Glutamatergic neuron (in vitro differentiated cells): ENCODE results near the gene PLEKHA5. TPM values are rescaled to one million over a fixed set of nuclear protein-coding genes. Genes with fewer than 3 reads are reported as not detected.

ENCODE experiments used
- DNase-seq: peaks from one replicate; pipeline ENCODE4 v3.0.0; 2022
- H3K27ac Mint-ChIP-seq: one replicate; pipeline ENCODE4 v1.8.0; 2020; ENCODE audit warnings: mild to moderate bottlenecking, mixed read lengths, inconsistent platforms; ENCODE audit not compliant: unreplicated experiment
- H3K27me3 Mint-ChIP-seq: one replicate; pipeline ENCODE4 v1.8.0; 2020; ENCODE audit warnings: mild to moderate bottlenecking, moderate library complexity, mixed read lengths, inconsistent platforms; ENCODE audit not compliant: unreplicated experiment
- H3K36me3 Mint-ChIP-seq: one replicate; pipeline ENCODE4 v1.8.0; 2020; ENCODE audit warnings: mild to moderate bottlenecking, mixed read lengths, inconsistent platforms; ENCODE audit not compliant: unreplicated experiment
- H3K4me1 Mint-ChIP-seq: one replicate; pipeline ENCODE4 v1.8.0; 2020; ENCODE audit warnings: mild to moderate bottlenecking, low read depth, mixed read lengths, inconsistent platforms; ENCODE audit not compliant: unreplicated experiment
- H3K4me3 Mint-ChIP-seq: one replicate; pipeline ENCODE4 v1.8.0; 2020; ENCODE audit warnings: mild to moderate bottlenecking, mixed read lengths, inconsistent platforms; ENCODE audit not compliant: unreplicated experiment
- H3K9me3 Mint-ChIP-seq: one replicate; pipeline ENCODE4 v1.8.0; 2020; ENCODE audit warnings: mild to moderate bottlenecking, moderate library complexity, mixed read lengths, inconsistent platforms; ENCODE audit not compliant: unreplicated experiment
- CTCF ChIP-seq: fragments of 200-600 bp; sonication (generic); IDR thresholded peaks from one replicate; pipeline ENCODE4 v1.5.0; 2021; ENCODE audit not compliant: partially characterized antibody, unreplicated experiment
- total RNA-seq: library from RNA; stranded (reverse); fragmentation: NEBNext Ultra II Directional; extraction: Animal tissue kit (Norgen Biotek cat#: 25700); gene quantifications from one replicate; pipeline ENCODE4 v1.2.1, GENCODE V29; 2021; ENCODE audit not compliant: unreplicated experiment

PLEKHA5 gene
- total RNA-seq, 1 donor from 2014 or later: 314 TPM

GRCh38 chr12:19402743-19403431, 273.4 kb downstream of the PLEKHA5 start:
- no peak for TF ChIP-seq CTCF
- Mint-ChIP-seq H3K9me3 (peaks cover 2% of the 10 kb centered on the region), H3K4me3 (no peak overlapping the region), H3K36me3 (no peaks in the 10 kb centered on the region), H3K27me3 (no peaks in the 10 kb centered on the region), H3K27ac (no peak overlapping the region), H3K4me1 (no peaks in the 10 kb centered on the region)
- DNase-seq: no peak

DNA sequence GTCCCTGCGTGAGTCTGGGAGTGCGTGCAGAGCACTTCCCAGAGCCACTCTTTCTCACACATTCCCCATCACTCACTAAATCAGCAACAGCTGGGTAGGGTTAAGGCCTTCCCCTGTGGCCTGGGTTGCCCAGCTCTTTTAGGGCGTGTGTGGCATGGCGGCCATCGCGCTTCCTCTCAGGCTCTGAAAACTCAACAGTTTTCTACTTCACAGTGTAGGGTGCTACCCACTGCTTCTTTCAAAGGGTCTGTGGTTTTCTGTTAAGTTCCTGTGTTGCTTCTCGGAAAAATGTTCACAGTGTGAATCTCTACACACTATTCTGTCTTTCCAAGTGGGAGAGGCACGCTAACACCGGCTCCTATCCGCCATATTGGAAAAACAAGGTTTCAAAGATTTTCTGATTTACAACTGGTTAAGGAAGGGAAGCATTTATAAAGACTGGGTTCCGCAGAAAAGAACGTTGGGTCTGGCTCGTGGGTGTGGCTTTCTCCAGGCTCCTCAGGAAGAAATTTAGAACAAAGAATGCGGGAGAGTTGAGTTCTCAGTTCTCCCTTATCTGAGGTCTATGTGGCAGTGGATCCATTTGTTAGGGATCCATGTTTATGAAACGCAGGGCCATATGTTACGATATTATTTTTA, 274.8 kb downstream of the PLEKHA5 start:
- no peak for TF ChIP-seq CTCF
- Mint-ChIP-seq H3K9me3 (peaks cover 2% of the 10 kb centered on the region), H3K27me3 (no peaks in the 10 kb centered on the region), H3K4me3 (no peak overlapping the region), H3K27ac (no peak overlapping the region), H3K36me3 (no peaks in the 10 kb centered on the region), H3K4me1 (peaks cover 3% of the 10 kb centered on the region)
- DNase-seq: no peak

DNA sequence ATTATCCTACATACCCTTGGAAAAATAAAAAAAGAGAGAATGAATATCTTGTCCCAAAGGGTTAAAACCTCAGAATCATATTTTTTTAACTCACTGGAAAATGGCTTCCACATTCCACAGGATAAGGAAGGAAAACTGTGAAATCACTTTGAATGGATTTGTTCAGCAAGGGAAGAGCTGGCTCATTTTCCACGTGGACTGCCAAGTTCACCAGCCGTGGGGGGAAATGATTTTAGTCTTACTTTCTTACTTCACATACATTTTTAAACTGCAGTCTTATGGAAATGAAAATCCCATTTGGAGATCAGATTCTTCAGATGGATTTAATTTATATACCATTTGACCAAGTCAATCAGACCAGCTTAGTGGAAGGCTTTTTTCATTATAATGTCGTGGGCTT, 279.8 kb downstream of the PLEKHA5 start:
- peaks cover 15% of the 10 kb centered on the region for H3K4me1 Mint-ChIP-seq
- H3K27ac Mint-ChIP-seq: no peak overlapping the region
- H3K27me3 Mint-ChIP-seq: peaks cover 3% of the 10 kb centered on the region
- no peak overlapping the region for H3K4me3 Mint-ChIP-seq
- TF ChIP-seq CTCF: no peak
- no peak for DNase-seq
- peaks cover 2% of the 10 kb centered on the region for H3K9me3 Mint-ChIP-seq
- H3K36me3 Mint-ChIP-seq: no peaks in the 10 kb centered on the region

DNA sequence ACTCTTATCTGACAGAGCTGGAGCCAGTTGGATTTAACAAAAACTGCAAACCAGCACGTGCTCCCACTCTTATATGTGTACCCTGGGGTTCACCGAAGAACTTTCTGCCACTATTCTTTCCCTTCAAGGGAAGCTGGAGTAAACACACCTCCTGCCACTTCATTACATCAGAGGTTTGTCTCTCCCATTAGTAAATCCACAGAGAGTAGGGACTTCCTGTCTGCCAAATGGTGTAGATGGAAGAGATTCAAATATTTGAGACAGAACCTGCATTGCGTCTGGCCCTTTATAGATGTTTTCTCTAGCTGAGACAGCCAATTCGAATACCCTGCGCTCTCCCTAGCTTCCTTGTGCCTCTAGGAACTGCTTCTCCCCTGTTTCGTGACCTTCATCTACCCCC, 280.7 kb downstream of the PLEKHA5 start:
- no peaks in the 10 kb centered on the region for H3K36me3 Mint-ChIP-seq
- peak overlapping the region; percentile 43 for H3K4me3 Mint-ChIP-seq
- H3K27me3 Mint-ChIP-seq: peaks cover 3% of the 10 kb centered on the region
- peaks cover 15% of the 10 kb centered on the region for H3K4me1 Mint-ChIP-seq
- no peak for DNase-seq
- no peak for TF ChIP-seq CTCF
- peak overlapping the region; percentile 82 for H3K27ac Mint-ChIP-seq
- peaks cover 2% of the 10 kb centered on the region for H3K9me3 Mint-ChIP-seq

DNA sequence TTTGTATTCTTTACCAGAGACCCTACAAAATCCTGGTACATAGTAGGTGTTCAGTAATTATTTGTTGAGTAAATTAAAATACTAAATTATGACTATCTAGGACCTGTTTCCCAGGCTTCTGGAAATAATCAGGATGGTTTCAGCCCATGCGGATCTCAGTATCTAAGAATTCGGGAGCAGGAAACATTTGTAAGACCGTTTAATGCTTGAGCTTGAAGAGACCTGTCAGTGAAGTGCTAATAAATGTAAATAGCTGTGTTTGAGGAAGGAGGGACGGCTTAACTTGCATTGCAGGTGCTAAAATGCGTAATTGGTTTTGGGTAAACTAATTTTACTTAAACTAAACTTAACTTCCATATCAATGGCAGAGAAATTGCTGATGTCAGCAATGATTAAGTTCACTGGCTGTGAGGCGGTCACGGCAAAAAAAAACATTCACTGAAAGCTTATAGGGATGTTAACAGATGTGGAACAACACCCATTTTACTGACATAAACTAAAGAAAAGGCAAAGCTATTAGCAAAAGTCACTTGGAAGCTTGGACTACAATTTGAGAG, 281.2 kb downstream of the PLEKHA5 start:
- peak overlapping the region; percentile 82 for H3K27ac Mint-ChIP-seq
- no peaks in the 10 kb centered on the region for H3K36me3 Mint-ChIP-seq
- peaks cover 3% of the 10 kb centered on the region for H3K27me3 Mint-ChIP-seq
- no peak for TF ChIP-seq CTCF
- DNase-seq: no peak
- H3K4me1 Mint-ChIP-seq: peaks cover 15% of the 10 kb centered on the region
- peaks cover 2% of the 10 kb centered on the region for H3K9me3 Mint-ChIP-seq
- no peak overlapping the region for H3K4me3 Mint-ChIP-seq
